ENCODE measurements around the gene LINGO3. TPM values are rescaled to one million over a fixed set of nuclear protein-coding genes. Genes with fewer than 3 reads are reported as not detected.
A peak's percentile ranks its signal among the peaks of the same experiment; 100 is the strongest.

Gene LINGO3, protein sequence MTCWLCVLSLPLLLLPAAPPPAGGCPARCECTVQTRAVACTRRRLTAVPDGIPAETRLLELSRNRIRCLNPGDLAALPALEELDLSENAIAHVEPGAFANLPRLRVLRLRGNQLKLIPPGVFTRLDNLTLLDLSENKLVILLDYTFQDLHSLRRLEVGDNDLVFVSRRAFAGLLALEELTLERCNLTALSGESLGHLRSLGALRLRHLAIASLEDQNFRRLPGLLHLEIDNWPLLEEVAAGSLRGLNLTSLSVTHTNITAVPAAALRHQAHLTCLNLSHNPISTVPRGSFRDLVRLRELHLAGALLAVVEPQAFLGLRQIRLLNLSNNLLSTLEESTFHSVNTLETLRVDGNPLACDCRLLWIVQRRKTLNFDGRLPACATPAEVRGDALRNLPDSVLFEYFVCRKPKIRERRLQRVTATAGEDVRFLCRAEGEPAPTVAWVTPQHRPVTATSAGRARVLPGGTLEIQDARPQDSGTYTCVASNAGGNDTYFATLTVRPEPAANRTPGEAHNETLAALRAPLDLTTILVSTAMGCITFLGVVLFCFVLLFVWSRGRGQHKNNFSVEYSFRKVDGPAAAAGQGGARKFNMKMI
- not detected for total RNA-seq

DNA sequence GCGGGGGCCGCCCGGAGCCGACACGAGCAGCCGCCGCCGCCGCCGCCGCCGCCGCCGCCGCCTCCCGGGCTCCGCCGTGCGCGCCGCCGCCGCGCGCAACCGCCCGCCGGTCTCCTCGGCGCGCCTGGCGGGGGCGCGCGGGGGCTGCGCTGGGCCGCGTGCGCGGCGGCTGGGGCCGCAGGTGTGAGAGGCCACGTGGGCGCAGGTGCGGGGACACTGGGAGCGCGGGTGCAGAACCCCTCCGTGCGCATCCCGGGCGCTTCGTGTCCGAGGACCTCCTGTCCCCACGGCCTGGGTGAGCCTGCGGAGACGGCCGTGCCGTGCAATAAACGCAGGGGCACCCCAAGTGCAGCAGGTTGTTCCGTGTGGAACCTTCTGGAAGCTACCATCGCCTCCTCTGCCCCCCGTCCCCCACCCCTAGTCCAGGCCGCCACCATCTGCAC lies at the start of gene LINGO3:
TSS of gene LINGO3 (minus strand) at position 41 of the 443 bp plus-strand sequence. CDS start 16,378 bp downstream, outside the sequence.
- 13% methylated on average over 28 of the region's 63 CpGs; no CpG with 5 or more reads in 1 of the 2 donors for WGBS, 2 donors
- Histone ChIP-seq H3K27me3 (peaks cover 0 to 8% of the 10 kb centered on the region in 2 donors), H3K27ac (no peak within 1 kb of the TSS), H3K4me3 (no peak within 1 kb of the TSS), H3K36me3 (replicated peaks in 1 of 2; ENCODE audit: insufficient read depth in 1 of 2, low read depth in 2 of 2) (no peaks in the 10 kb centered on the region), H3K4me1 (peaks cover 7% of the 10 kb centered on the region), H3K9me3 (no peaks in the 10 kb centered on the region)
- ATAC-seq (peak; percentile 29), DNase-seq (no peak)
- TF ChIP-seq, protein P1, sequence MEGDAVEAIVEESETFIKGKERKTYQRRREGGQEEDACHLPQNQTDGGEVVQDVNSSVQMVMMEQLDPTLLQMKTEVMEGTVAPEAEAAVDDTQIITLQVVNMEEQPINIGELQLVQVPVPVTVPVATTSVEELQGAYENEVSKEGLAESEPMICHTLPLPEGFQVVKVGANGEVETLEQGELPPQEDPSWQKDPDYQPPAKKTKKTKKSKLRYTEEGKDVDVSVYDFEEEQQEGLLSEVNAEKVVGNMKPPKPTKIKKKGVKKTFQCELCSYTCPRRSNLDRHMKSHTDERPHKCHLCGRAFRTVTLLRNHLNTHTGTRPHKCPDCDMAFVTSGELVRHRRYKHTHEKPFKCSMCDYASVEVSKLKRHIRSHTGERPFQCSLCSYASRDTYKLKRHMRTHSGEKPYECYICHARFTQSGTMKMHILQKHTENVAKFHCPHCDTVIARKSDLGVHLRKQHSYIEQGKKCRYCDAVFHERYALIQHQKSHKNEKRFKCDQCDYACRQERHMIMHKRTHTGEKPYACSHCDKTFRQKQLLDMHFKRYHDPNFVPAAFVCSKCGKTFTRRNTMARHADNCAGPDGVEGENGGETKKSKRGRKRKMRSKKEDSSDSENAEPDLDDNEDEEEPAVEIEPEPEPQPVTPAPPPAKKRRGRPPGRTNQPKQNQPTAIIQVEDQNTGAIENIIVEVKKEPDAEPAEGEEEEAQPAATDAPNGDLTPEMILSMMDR (IDR thresholded peaks at IDR 0.05): no peak
- no peak for TF ChIP-seq POLR2A (IDR thresholded peaks at IDR 0.05)
- intact Hi-C loops (cut with DNase I): no loop called here

DNA sequence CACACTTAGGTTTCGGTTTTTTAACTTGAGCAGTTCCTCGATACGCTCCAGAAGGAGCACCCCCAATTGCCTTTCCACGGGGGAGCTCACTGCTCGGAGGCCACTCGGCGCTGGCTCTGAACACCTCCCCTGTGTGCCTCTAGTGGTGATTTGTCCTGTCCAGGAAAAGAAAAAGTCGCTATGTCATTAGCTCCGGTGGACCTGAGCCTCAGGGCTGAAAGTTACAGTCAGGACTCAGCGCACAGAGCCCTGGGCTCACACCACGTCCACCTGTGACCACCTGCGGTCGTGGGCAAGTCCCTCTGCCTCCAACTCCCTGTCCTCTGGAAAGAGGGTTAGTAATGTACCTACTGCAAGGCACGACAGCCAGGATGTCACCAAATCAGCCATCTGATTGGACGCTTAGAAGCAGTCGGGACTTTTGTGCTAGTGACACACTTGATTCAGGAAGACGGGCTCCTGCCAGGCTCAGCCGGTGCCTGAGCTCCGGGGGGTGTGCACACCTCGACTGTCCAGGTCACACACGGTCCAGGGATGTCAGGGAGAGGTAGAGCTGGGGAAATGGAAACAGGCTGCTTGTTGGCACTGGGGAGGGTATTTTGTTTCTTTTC lies 48.2 kb upstream of the LINGO3 start:
- DNase-seq (no peak), ATAC-seq (no peak)
- intact Hi-C loops (cut with DNase I): no loop called here
- 76% methylated on average over 10 to 21 of the region's 21 CpGs for WGBS, 2 donors
- Histone ChIP-seq H3K27me3 (no peaks in the 10 kb centered on the region), H3K36me3 (replicated peaks in 1 of 2; ENCODE audit: insufficient read depth in 1 of 2, low read depth in 2 of 2) (no peaks in the 10 kb centered on the region), H3K27ac (no peak overlapping the region), H3K4me3 (no peak overlapping the region), H3K4me1 (no peaks in the 10 kb centered on the region), H3K9me3 (no peaks in the 10 kb centered on the region)
- TF ChIP-seq POLR2A (IDR thresholded peaks at IDR 0.05): no peak
- TF ChIP-seq, protein P1 (IDR thresholded peaks at IDR 0.05): no peak

DNA sequence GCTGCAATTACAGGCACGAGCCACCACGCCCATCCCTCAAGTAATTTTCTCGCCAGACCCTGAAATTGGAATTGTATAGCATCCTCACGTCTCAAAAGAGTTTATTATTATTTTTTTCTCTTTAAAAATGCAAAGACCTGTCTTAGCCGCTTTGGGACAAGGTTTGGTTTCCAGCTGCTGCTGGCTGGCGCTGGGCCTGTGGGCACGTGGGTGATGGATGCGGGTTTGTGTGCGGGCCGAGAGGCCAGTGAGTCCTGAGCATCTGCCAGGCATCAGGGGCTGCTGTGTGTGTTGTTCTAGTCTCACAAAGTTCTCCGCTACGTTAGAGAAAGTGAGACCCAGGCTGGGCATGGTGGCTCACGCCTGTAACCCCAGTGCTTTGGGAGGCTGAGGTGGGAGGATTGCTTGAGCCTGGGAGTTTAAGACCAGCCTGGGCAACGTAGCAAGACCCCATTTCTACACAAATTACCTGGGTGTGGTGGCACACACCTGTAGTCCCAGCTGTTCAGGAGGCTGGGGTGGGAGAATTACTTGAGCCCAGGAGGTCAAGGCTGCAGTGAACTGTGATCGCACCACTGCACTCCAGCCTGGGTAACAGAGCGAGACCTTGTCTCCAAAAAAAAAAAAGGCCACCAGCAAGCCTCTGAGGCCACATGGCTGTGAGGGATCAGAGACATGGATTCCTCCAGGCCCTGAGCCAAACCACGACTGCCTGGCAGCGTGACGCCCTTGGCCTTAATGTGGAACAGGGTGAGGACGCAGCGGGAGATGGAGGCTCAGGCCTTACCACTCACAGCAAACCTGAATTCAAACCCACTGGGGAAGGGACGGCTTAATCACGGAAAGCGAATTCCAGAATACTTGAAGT lies 47.4 kb upstream of the LINGO3 start:
- Histone ChIP-seq H3K9me3 (no peaks in the 10 kb centered on the region), H3K27ac (no peak overlapping the region), H3K27me3 (no peaks in the 10 kb centered on the region), H3K4me1 (no peaks in the 10 kb centered on the region), H3K4me3 (no peak overlapping the region), H3K36me3 (replicated peaks in 1 of 2; ENCODE audit: insufficient read depth in 1 of 2, low read depth in 2 of 2) (no peaks in the 10 kb centered on the region)
- no peak for ATAC-seq
- 84 to 86% methylated on average over 24 of the region's 24 CpGs for WGBS, 2 donors
- no peak for DNase-seq
- TF ChIP-seq POLR2A (IDR thresholded peaks at IDR 0.05): no peak
- TF ChIP-seq, protein P1 (IDR thresholded peaks at IDR 0.05): no peak
- intact Hi-C loops (cut with DNase I): no loop called here

DNA sequence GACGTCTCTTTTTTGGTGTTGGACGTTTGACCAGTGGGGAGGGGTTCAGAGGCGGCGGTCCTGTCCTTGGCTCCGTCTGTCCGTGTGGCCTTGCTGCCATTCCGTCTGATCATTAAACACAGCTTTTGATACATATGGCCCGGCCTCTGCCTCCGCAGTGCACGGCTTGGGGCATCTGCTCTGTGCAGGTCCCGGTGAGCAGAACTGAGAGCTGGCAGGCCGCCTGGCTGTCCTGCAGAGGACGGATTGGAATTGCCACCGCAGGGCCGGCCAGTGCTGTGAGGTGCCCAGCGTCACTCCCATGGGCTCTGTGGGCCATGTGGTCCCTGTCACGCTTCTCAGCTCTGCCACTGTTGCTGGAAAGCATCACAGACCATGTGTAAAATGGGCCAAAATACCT lies 46.7 kb upstream of the LINGO3 start:
- H3K27ac ChIP-seq: no peak overlapping the region
- no peak for DNase-seq
- 78 to 86% methylated on average over 8 to 17 of the region's 17 CpGs for WGBS, 2 donors
- TF ChIP-seq, protein P1 (IDR thresholded peaks at IDR 0.05): no peak
- no peak for TF ChIP-seq POLR2A (IDR thresholded peaks at IDR 0.05)
- H3K4me1 ChIP-seq: no peaks in the 10 kb centered on the region
- H3K9me3 ChIP-seq: no peaks in the 10 kb centered on the region
- intact Hi-C loops (cut with DNase I): no loop called here
- H3K27me3 ChIP-seq: no peaks in the 10 kb centered on the region
- ATAC-seq: no peak
- no peaks in the 10 kb centered on the region for H3K36me3 ChIP-seq (replicated peaks in 1 of 2; ENCODE audit: insufficient read depth in 1 of 2, low read depth in 2 of 2)
- no peak overlapping the region for H3K4me3 ChIP-seq
